Mammary microvascular endothelial cell (primary cell): ENCODE data around the gene TAAR6. TPM values are rescaled to one million over a fixed set of nuclear protein-coding genes. Genes with fewer than 3 reads are reported as not detected.

ENCODE experiments used
- total RNA-seq: library from RNA; depleted of rRNA; stranded (reverse); fragments of >200 nt; gene quantifications from 2 replicates; pipeline ENCODE4 v1.2.3, GENCODE V29; 2015

Gene TAAR6
- not detected in 2 replicates for total RNA-seq

GRCh38 chr6:132570221-132570777 lies at the start of gene TAAR6:
Gene TAAR6 (plus strand): TSS chr6:132570322. CDS start chr6:132570322, 0 bp downstream.

GRCh38 chr6:132537977-132538376 lies 32.1 kb upstream of the TAAR6 start, which contains the start of gene TAAR9:
Gene TAAR9 (plus strand): TSS chr6:132538277. CDS start chr6:132538290, 13 bp downstream.

GRCh38 chr6:132552372-132552771 lies 17.8 kb upstream of the TAAR6 start, which contains the start of gene TAAR8:
Gene TAAR8 (plus strand): TSS chr6:132552672. CDS start chr6:132552693, 21 bp downstream.

GRCh38 chr6:132589454-132589853 lies 19.3 kb downstream of the TAAR6 start, which contains the start of gene TAAR5:
Gene TAAR5 (minus strand): TSS chr6:132589741. CDS start chr6:132589686, 55 bp downstream.

Other genes starting within 250 kb of the TAAR6 start
- gene MOXD1, start 168.8 kb upstream of the TAAR6 start, total RNA-seq = 0.05 and 0.07 TPM in 2 replicates
- 28.9 and 43.6 TPM in 2 replicates for gene STX7, start 57.2 kb upstream of the TAAR6 start, total RNA-seq
- not detected in 2 replicates for gene TAAR9, start 32.0 kb upstream of the TAAR6 start, total RNA-seq
- gene TAAR8, start 17.6 kb upstream of the TAAR6 start, total RNA-seq = not detected in 2 replicates
- not detected in 2 replicates for gene TAAR5, start 19.4 kb downstream of the TAAR6 start, total RNA-seq
- gene TAAR2, start 54.0 kb downstream of the TAAR6 start, total RNA-seq = not detected in 2 replicates
- not detected in 2 replicates for gene TAAR1, start 88.9 kb downstream of the TAAR6 start, total RNA-seq
- 0.20 and 0.69 TPM in 2 replicates for gene VNN1, start 143.7 kb downstream of the TAAR6 start, total RNA-seq
- not detected in 2 replicates for gene VNN2, start 187.6 kb downstream of the TAAR6 start, total RNA-seq
- gene SLC18B1, start 228.3 kb downstream of the TAAR6 start, total RNA-seq = 10.7 and 14.2 TPM in 2 replicates
- gene RPS12, start 244.2 kb downstream of the TAAR6 start, total RNA-seq = 2,062 and 2,246 TPM in 2 replicates